CD4-positive, alpha-beta T cell treated with Interleukin-21 for 1 hour (primary cell): ENCODE data around the gene RIPOR3.
"Not testable (repeated sequence)": the region's sequence is repeated elsewhere in the genome, so short reads cannot be mapped to it uniquely, and the experiment has no call there.

ENCODE experiments used
- DNase-seq: peaks from one replicate; pipeline ENCODE4 v3.0.0-alpha.2; 2020

RIPOR3 gene

GRCh38 chr20:50676858-50677257, 14.5 kb downstream of the RIPOR3 start:
- DNase-seq, result no peak

- DNase-seq, result not testable (repeated sequence)
Measured at GRCh38 chr20:50676377-50676731, 15.0 kb downstream of the RIPOR3 start.

GRCh38 chr20:50675671-50676376, 15.5 kb downstream of the RIPOR3 start:
- DNase-seq, result no peak

GRCh38 chr20:50674138-50674825, 17.1 kb downstream of the RIPOR3 start:
- DNase-seq, result no peak

- no peak for DNase-seq
Measured at GRCh38 chr20:50673466-50674137, 17.7 kb downstream of the RIPOR3 start.

- DNase-seq, result no peak
Measured at GRCh38 chr20:50673146-50673465, 18.2 kb downstream of the RIPOR3 start.

- no peak for DNase-seq
Measured at GRCh38 chr20:50672400-50673145, 18.8 kb downstream of the RIPOR3 start.

GRCh38 chr20:50671626-50672025, 19.7 kb downstream of the RIPOR3 start:
- DNase-seq, result no peak

GRCh38 chr20:50671010-50671409, 20.3 kb downstream of the RIPOR3 start:
- not testable (repeated sequence) for DNase-seq

GRCh38 chr20:50670126-50670862, 21.0 kb downstream of the RIPOR3 start:
- DNase-seq, result no peak

GRCh38 chr20:50668798-50669197, 22.5 kb downstream of the RIPOR3 start:
- no peak for DNase-seq

GRCh38 chr20:50668326-50668725, 23.0 kb downstream of the RIPOR3 start:
- no peak for DNase-seq

GRCh38 chr20:50666709-50667298, 24.5 kb downstream of the RIPOR3 start:
- no peak for DNase-seq

GRCh38 chr20:50664254-50664653, 27.1 kb downstream of the RIPOR3 start:
- no peak for DNase-seq

GRCh38 chr20:50663095-50663821, 28.1 kb downstream of the RIPOR3 start:
- no peak for DNase-seq

GRCh38 chr20:50659975-50660670, 31.2 kb downstream of the RIPOR3 start:
- DNase-seq, result no peak

- DNase-seq, result no peak
Measured at GRCh38 chr20:50658804-50659380, 32.5 kb downstream of the RIPOR3 start.

GRCh38 chr20:50655311-50655880, 35.9 kb downstream of the RIPOR3 start:
- DNase-seq, result no peak

- no peak for DNase-seq
Measured at GRCh38 chr20:50654904-50655303, 36.4 kb downstream of the RIPOR3 start.

- no peak for DNase-seq
Measured at GRCh38 chr20:50652702-50653294, 38.5 kb downstream of the RIPOR3 start.
